ENCODE results near the gene EPHB3.

EPHB3 gene

DNA sequence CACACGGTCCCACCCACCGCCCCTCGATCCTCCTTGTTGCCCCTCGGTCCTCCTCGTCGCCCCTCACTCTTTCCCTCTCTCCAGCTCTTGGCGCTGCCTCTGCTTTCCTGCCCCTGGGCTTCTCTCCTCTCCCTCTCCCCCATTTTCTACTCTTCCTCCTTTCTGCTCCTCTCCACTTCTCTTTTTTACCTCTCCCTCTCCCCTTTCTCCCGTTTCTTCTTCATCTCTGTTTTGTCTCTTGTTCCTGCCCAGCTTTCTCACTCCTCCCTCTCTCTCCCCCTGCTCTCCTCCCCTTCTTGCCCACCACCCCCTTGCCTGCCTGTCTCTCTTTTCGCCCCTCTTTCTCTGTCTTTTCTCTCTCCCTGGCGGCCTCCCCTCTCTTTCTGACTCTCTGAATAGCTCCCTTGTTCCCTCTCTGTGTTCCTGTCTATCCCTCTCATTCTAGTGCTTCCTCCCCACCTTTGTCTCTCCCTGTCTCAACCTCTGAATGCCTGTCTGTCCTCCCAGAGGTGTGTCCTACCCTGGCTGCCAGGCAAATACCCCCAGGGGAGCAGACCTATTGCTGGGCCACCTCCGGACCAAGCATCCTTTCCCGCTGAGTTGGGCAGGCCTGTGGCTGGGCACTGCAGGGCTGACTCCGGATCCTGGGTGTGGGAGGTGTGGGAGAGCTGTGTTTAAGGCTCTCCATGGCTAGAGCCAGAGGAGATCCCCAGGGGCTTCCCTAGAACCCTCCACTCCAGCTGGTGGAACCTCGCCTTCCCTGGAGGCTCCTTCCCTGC lies 41.0 kb downstream of the EPHB3 start:
- DNase-seq (ENCODE audit: low read depth) = no peak
- no peak for TF ChIP-seq CTCF (conservative IDR thresholded peaks at IDR 0.05; ENCODE audit: low read length)
- no peak overlapping the region for H3K4me3 ChIP-seq (ENCODE audit: low read length)

- H3K4me3 ChIP-seq (ENCODE audit: low read length) = no peak overlapping the region
- TF ChIP-seq CTCF (conservative IDR thresholded peaks at IDR 0.05; ENCODE audit: low read length) = no peak
- no peak for DNase-seq (ENCODE audit: low read depth)
Observed at GRCh38 chr3:184603151-184604030, 41.8 kb downstream of the EPHB3 start.

- DNase-seq (ENCODE audit: low read depth) = no peak
- H3K4me3 ChIP-seq (ENCODE audit: low read length) = no peak overlapping the region
- TF ChIP-seq CTCF (conservative IDR thresholded peaks at IDR 0.05; ENCODE audit: low read length) = no peak
Observed at GRCh38 chr3:184604039-184604601, 42.5 kb downstream of the EPHB3 start.

GRCh38 chr3:184604615-184605290 lies 43.2 kb downstream of the EPHB3 start:
- no peak for DNase-seq (ENCODE audit: low read depth)
- H3K4me3 ChIP-seq (ENCODE audit: low read length) = no peak overlapping the region
- TF ChIP-seq CTCF (conservative IDR thresholded peaks at IDR 0.05; ENCODE audit: low read length) = no peak

DNA sequence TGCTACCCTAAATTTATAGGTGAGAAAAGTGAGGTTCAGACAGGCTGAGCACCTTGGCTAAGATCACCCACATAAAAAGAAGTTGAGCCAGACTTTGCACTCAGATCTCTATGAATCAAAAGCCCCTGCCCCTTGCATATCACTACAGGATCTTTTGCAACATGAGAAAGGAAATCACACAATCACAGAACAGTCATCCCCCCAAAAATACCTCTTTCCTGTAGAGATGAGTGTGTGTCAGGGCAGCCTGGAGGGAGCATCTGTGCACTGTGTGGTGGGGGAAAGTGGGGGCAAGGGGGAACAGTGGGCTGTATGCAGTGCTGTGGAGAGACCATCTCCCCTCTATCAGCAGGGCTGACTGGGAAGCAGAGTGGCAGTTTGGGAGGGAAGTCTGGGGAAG lies 46.6 kb downstream of the EPHB3 start:
- TF ChIP-seq CTCF (conservative IDR thresholded peaks at IDR 0.05; ENCODE audit: low read length) = no peak
- H3K4me3 ChIP-seq (ENCODE audit: low read length) = no peak overlapping the region
- no peak for DNase-seq (ENCODE audit: low read depth)

DNA sequence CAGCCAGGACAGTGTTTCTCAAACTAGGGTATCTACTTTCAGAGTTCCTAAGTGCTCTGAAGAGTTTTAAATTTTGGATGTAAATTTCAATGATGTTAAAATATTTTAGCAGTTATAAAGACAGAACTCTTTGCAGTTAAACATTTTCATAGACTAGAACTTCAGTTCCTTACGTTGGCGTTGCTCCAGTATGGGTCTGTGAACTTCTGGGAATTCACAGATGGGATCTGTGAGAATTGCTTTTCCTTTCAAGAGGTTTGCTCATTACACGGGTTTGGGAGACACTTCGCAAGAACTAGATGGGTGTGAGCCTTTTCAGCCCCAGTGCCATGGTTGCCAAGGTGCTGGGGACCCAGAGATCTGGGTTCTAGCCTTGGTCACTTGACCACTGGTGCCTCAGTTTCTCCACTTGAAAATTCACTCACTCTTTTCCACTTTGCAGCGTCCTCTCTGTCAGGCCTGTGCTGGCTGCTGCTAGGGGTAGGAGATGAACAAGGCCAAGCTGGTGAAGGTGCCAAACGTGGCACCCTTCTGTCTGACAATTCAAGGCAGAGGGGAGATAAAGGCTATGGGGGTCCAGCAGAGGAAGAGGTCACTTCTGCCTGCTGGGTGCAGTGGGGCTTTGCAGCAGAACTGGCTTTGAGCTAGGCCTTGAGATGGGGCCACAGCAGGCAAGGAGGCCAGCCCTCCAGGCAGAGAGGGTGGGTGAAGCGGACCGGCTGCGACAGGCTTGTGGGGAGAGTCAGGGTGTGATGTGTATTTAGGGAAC lies 48.1 kb downstream of the EPHB3 start:
- DNase-seq (ENCODE audit: low read depth) = no peak
- H3K4me3 ChIP-seq (ENCODE audit: low read length) = no peak overlapping the region
- TF ChIP-seq CTCF (conservative IDR thresholded peaks at IDR 0.05; ENCODE audit: low read length) = no peak

All from AG10803 (cell line).